Measurements from ENCODE around the gene ACSM5.

DNA sequence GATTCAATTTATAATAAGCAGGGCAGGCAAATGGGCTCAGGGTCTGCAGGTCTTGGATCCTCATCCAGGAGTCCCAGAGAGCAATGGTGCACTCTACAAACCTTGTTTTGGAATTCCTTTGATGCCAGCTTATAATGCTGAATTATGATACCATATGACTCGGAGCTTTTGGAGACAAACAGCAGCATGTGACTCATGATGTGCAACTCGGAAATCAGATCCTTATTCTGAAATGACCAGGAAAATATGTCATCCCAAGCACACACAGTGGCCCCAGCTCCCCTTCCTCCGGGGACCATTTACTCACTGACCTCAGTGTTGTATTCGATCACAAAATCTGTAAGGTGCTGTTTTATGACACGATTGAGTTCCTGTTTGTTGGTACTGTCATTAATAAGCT, 36.6 kb upstream of the ACSM5 start:
- TF ChIP-seq, protein P1, sequence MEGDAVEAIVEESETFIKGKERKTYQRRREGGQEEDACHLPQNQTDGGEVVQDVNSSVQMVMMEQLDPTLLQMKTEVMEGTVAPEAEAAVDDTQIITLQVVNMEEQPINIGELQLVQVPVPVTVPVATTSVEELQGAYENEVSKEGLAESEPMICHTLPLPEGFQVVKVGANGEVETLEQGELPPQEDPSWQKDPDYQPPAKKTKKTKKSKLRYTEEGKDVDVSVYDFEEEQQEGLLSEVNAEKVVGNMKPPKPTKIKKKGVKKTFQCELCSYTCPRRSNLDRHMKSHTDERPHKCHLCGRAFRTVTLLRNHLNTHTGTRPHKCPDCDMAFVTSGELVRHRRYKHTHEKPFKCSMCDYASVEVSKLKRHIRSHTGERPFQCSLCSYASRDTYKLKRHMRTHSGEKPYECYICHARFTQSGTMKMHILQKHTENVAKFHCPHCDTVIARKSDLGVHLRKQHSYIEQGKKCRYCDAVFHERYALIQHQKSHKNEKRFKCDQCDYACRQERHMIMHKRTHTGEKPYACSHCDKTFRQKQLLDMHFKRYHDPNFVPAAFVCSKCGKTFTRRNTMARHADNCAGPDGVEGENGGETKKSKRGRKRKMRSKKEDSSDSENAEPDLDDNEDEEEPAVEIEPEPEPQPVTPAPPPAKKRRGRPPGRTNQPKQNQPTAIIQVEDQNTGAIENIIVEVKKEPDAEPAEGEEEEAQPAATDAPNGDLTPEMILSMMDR (IDR thresholded peaks at IDR 0.05; ENCODE audit: low read depth, low read length, poor library complexity, severe bottlenecking): no peak
- no peak for TF ChIP-seq EZH2phosphoT487 (IDR thresholded peaks at IDR 0.05; ENCODE audit: borderline replicate concordance, low read length)
